A172 (cell line): Measurements from ENCODE around the gene PANK3. TPM values are rescaled to one million over a fixed set of nuclear protein-coding genes. Genes with fewer than 3 reads are reported as not detected.
"Not testable (repeated sequence)": the region's sequence is repeated elsewhere in the genome, so short reads cannot be mapped to it uniquely, and the experiment has no call there.

Source experiments
- DNase-seq: peaks from one replicate; pipeline ENCODE4 v3.0.0-alpha.2; 2015; ENCODE audit warnings: low spot score
- total RNA-seq: library from RNA; depleted of rRNA; stranded (reverse); fragments of >200 nt; shearing (Covaris generic); gene quantifications from 2 replicates; pipeline ENCODE4 v1.2.3, GENCODE V29; 2014; rRNA removed

Gene PANK3
- total RNA-seq, 1 experiment from 2014 or later: 62.3 TPM

- peak; percentile 60 for DNase-seq
Observed at GRCh38 chr5:168552146-168552545, 27.0 kb downstream of the PANK3 start.

DNA sequence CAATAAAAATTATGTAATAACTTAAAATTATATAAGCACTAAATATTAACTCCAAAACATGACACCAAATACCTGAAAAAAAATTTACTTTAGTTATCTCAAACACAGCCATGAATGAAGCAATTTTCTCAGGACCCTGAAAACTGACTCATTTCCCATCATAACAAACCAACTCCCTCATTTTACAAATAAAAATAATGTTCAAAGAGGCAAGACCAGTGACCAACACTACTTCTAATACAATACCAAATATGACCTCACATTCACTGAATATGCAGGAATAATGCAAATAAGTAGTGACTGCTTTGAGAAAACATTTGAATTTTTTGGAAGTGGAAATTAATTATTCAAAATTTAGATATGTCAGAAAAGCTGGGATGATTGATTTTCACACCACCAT is 28.5 kb downstream of the PANK3 start:
- DNase-seq: no peak

GRCh38 chr5:168549554-168549953 is 29.6 kb downstream of the PANK3 start:
- DNase-seq: no peak

- DNase-seq: no peak
Observed at GRCh38 chr5:168537176-168537575, 42.0 kb downstream of the PANK3 start.

GRCh38 chr5:168534351-168534750 is 44.8 kb downstream of the PANK3 start:
- DNase-seq: not testable (repeated sequence)

- DNase-seq: no peak
Observed at GRCh38 chr5:168531987-168532864, 46.9 kb downstream of the PANK3 start.

- no peak for DNase-seq
Observed at GRCh38 chr5:168531191-168531590, 48.0 kb downstream of the PANK3 start.

DNA sequence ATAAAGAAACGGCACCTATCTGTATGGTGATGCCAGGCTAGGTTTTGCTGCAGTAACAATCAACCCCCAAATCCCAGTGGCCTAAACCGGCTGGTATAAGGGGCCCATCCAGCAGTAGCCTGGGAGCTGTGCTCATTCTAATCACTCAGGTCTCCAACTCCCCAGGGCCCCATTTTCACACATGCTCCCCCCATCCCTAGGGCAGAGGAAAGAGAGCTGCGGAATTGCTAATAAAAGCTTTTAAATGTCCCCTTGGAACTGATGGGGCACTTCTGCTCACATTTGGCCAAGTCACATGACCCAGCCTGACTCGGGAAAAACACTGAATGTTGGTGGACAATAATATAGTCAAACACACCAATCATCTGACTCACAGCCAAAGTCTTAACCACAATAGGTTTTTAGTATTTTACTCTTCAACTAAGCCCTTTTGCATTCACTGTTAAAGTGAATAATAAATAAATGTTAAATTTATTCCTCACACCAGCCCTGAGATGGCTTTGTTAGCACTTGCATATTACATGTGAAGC is 48.5 kb downstream of the PANK3 start:
- DNase-seq: no peak

GRCh38 chr5:168529374-168530234 is 49.6 kb downstream of the PANK3 start:
- no peak for DNase-seq

GRCh38 chr5:168528521-168529373 is 50.4 kb downstream of the PANK3 start, which contains the start of gene FBLL1:
Gene FBLL1 (plus strand): TSS chr5:168529305. CDS start chr5:168529505, 200 bp downstream.
- no peak for DNase-seq

GRCh38 chr5:168527756-168528295 is 51.3 kb downstream of the PANK3 start:
- no peak for DNase-seq

- DNase-seq: no peak
Observed at GRCh38 chr5:168525856-168526255, 53.3 kb downstream of the PANK3 start.

GRCh38 chr5:168513861-168514428 is 65.2 kb downstream of the PANK3 start:
- no peak for DNase-seq

- DNase-seq: no peak
Observed at GRCh38 chr5:168502563-168503237, 76.5 kb downstream of the PANK3 start.

Other genes with a start within 250 kb of the PANK3 start
- gene RARS1, start 92.9 kb downstream of the PANK3 start, total RNA-seq: 250 and 258 TPM in 2 replicates
- 0.17 TPM in 1 of 2 replicates, not detected in the other for gene FBLL1, start 50.1 kb downstream of the PANK3 start, total RNA-seq